Keratinocyte (primary cell): ENCODE measurements around the gene PLPPR1.

Experiments used
- EZH2 ChIP-seq: IDR thresholded peaks from one replicate; pipeline ENCODE4 v1.6.1; 2012; ENCODE audit warnings: inconsistent platforms, mild to moderate bottlenecking, low read length, moderate library complexity
- TF ChIP-seq, protein P1 (sequence below), 3 experiments: IDR thresholded peaks in 1 of 3; conservative IDR thresholded peaks in 1 of 3; optimal IDR thresholded peaks in 1 of 3; 2 replicates in 2 of 3; 3 replicates in 1 of 3; pipeline versions ENCODE3 to v1.5.1; 2011; ENCODE audit warnings: low read length in 3 of 3, mild to moderate bottlenecking in 3 of 3, moderate library complexity in 2 of 3, control low read depth in 1 of 3, inconsistent platforms in 1 of 3; ENCODE audit not compliant: insufficient read depth in 2 of 3; ENCODE audit errors: extremely low read depth in 1 of 3

- TF ChIP-seq, protein P1, sequence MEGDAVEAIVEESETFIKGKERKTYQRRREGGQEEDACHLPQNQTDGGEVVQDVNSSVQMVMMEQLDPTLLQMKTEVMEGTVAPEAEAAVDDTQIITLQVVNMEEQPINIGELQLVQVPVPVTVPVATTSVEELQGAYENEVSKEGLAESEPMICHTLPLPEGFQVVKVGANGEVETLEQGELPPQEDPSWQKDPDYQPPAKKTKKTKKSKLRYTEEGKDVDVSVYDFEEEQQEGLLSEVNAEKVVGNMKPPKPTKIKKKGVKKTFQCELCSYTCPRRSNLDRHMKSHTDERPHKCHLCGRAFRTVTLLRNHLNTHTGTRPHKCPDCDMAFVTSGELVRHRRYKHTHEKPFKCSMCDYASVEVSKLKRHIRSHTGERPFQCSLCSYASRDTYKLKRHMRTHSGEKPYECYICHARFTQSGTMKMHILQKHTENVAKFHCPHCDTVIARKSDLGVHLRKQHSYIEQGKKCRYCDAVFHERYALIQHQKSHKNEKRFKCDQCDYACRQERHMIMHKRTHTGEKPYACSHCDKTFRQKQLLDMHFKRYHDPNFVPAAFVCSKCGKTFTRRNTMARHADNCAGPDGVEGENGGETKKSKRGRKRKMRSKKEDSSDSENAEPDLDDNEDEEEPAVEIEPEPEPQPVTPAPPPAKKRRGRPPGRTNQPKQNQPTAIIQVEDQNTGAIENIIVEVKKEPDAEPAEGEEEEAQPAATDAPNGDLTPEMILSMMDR (optimal IDR thresholded peaks at IDR 0.05 in 1 of 3, IDR thresholded peaks at IDR 0.05 in 1 of 3, conservative IDR thresholded peaks at IDR 0.05 in 1 of 3; ENCODE audit: extremely low read depth in 1 of 3, insufficient read depth in 2 of 3, low read length in 3 of 3) = no peak
- no peak for TF ChIP-seq EZH2
Measured at GRCh38 chr9:101073122-101073521, 44.6 kb downstream of the PLPPR1 start.
